ENCODE results near the gene MSH6. TPM values are rescaled to one million over a fixed set of nuclear protein-coding genes. Genes with fewer than 3 reads are reported as not detected.

MSH6 gene
- total and polyA plus RNA-seq, 2 of the 13 experiments (the other 11 are each of a cell fraction or from before 2014, with no cell fraction given), result 20.8 to 113 TPM

GRCh38 chr2:47782671-47783485, at the start of gene MSH6 (continued):
- TF ChIP-seq ZNF704 (CRISPR knock-in tag; IDR thresholded peaks at IDR 0.05; ENCODE audit: borderline replicate concordance) (peak; percentile 90; the same call in 1 of the 2 replicates), JUN (CRISPR knock-in tag; IDR thresholded peaks at IDR 0.05) (peak; percentile 23; the same call in 1 of the 2 replicates), GABPA (IDR thresholded peaks at IDR 0.05; ENCODE audit: low read depth, low read length) (peak; percentile 51), GABPA (CRISPR knock-in tag; IDR thresholded peaks at IDR 0.05; ENCODE audit: low read depth) (peak; percentile 72; the same call in 1 of the 2 replicates), NR2C2 (CRISPR knock-in tag; IDR thresholded peaks at IDR 0.05; ENCODE audit: borderline replicate concordance) (no peak; the same call in 1 of the 2 replicates), HNF1B (CRISPR knock-in tag; IDR thresholded peaks at IDR 0.05) (peak; percentile 80; the same call in 1 of the 2 replicates), HNRNPUL1 (IDR thresholded peaks at IDR 0.05; ENCODE audit: low read depth, low read length) (no peak), PHF21A (CRISPR knock-in tag; IDR thresholded peaks at IDR 0.05) (peak; percentile 75), CENPT (CRISPR knock-in tag; IDR thresholded peaks at IDR 0.05; ENCODE audit: low read depth) (0 out of 2 replicates have a peak, but pooled peaks have one; percentile 59), CBX1 (IDR thresholded peaks at IDR 0.05; ENCODE audit: low read depth) (no peak), ZNF709 (CRISPR knock-in tag; IDR thresholded peaks at IDR 0.05) (peak; percentile 99), WIZ (CRISPR knock-in tag; IDR thresholded peaks at IDR 0.05) (peak; percentile 84; the same call in 1 of the 2 replicates), ZNF333 (CRISPR knock-in tag; IDR thresholded peaks at IDR 0.05; ENCODE audit: borderline replicate concordance) (peak; percentile 65; the same call in 1 of the 2 replicates), EHMT2 (IDR thresholded peaks at IDR 0.05; ENCODE audit: borderline replicate concordance, low read depth, low read length) (no peak), ZNF569 (CRISPR knock-in tag; IDR thresholded peaks at IDR 0.05; ENCODE audit: borderline replicate concordance) (0 out of 2 replicates have a peak, but pooled peaks have one; percentile 44), HCFC1 (IDR thresholded peaks at IDR 0.05; ENCODE audit: low read depth, low read length) (no peak)
- TF ChIP-seq, protein P1, sequence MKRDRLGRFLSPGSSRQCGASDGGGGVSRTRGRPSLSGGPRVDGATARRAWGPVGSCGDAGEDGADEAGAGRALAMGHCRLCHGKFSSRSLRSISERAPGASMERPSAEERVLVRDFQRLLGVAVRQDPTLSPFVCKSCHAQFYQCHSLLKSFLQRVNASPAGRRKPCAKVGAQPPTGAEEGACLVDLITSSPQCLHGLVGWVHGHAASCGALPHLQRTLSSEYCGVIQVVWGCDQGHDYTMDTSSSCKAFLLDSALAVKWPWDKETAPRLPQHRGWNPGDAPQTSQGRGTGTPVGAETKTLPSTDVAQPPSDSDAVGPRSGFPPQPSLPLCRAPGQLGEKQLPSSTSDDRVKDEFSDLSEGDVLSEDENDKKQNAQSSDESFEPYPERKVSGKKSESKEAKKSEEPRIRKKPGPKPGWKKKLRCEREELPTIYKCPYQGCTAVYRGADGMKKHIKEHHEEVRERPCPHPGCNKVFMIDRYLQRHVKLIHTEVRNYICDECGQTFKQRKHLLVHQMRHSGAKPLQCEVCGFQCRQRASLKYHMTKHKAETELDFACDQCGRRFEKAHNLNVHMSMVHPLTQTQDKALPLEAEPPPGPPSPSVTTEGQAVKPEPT (CRISPR knock-in tag; IDR thresholded peaks at IDR 0.05; ENCODE audit: low read depth), result peak; percentile 48; the same call in 1 of the 2 replicates
- TF ChIP-seq, protein P2, sequence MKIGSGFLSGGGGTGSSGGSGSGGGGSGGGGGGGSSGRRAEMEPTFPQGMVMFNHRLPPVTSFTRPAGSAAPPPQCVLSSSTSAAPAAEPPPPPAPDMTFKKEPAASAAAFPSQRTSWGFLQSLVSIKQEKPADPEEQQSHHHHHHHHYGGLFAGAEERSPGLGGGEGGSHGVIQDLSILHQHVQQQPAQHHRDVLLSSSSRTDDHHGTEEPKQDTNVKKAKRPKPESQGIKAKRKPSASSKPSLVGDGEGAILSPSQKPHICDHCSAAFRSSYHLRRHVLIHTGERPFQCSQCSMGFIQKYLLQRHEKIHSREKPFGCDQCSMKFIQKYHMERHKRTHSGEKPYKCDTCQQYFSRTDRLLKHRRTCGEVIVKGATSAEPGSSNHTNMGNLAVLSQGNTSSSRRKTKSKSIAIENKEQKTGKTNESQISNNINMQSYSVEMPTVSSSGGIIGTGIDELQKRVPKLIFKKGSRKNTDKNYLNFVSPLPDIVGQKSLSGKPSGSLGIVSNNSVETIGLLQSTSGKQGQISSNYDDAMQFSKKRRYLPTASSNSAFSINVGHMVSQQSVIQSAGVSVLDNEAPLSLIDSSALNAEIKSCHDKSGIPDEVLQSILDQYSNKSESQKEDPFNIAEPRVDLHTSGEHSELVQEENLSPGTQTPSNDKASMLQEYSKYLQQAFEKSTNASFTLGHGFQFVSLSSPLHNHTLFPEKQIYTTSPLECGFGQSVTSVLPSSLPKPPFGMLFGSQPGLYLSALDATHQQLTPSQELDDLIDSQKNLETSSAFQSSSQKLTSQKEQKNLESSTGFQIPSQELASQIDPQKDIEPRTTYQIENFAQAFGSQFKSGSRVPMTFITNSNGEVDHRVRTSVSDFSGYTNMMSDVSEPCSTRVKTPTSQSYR (CRISPR knock-in tag; IDR thresholded peaks at IDR 0.05; ENCODE audit: borderline replicate concordance), result peak; percentile 74
- TF ChIP-seq, protein P3, sequence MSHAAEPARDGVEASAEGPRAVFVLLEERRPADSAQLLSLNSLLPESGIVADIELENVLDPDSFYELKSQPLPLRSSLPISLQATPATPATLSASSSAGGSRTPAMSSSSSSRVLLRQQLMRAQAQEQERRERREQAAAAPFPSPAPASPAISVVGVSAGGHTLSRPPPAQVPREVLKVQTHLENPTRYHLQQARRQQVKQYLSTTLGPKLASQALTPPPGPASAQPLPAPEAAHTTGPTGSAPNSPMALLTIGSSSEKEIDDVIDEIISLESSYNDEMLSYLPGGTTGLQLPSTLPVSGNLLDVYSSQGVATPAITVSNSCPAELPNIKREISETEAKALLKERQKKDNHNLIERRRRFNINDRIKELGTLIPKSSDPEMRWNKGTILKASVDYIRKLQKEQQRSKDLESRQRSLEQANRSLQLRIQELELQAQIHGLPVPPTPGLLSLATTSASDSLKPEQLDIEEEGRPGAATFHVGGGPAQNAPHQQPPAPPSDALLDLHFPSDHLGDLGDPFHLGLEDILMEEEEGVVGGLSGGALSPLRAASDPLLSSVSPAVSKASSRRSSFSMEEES (CRISPR knock-in tag; IDR thresholded peaks at IDR 0.05), result peak; percentile 51; the same call in 1 of the 2 replicates
